ENCODE measurements around the gene STUM. TPM values are rescaled to one million over a fixed set of nuclear protein-coding genes. Genes with fewer than 3 reads are reported as not detected.

Gene STUM
- polyA plus RNA-seq, 1 donor (not counting 4 experiments of a cell fraction or from before 2014, with no cell fraction given) = 0.01 TPM

GRCh38 chr1:226627050-226627755 is 78.6 kb downstream of the STUM start:
- Histone ChIP-seq H3K4me2 (ENCODE audit: control insufficient read depth, extremely low read depth, insufficient read depth, low read depth, low read length) (no peak overlapping the region), H3K4me3 (ENCODE audit: control insufficient read depth in 2 of 3, extremely low read depth in 1 of 3, insufficient read depth in 2 of 3, low read depth in 1 of 3, low read length in 3 of 3) (no peak overlapping the region), H3K9me1 (ENCODE audit: control insufficient read depth, extremely low read depth, insufficient read depth, low read length) (no peaks in the 10 kb centered on the region), H3K9ac (ENCODE audit: control insufficient read depth, extremely low read depth, insufficient read depth, low read length) (no peak overlapping the region), H3K4me1 (ENCODE audit: control insufficient read depth, extremely low read depth, insufficient read depth, low read length) (peaks cover 11% of the 10 kb centered on the region), H3K27me3 (ENCODE audit: control insufficient read depth, extremely low read depth, insufficient read depth, low read length) (no peaks in the 10 kb centered on the region), H3K79me2 (ENCODE audit: control insufficient read depth, insufficient read depth, low read length) (no peaks in the 10 kb centered on the region), H2AFZ (ENCODE audit: control insufficient read depth, low read length) (no peak overlapping the region), H3K36me3 (ENCODE audit: control insufficient read depth in 2 of 2, extremely low read depth in 1 of 2, insufficient read depth in 2 of 2, low read length in 2 of 2) (no peaks in the 10 kb centered on the region), H3K9me3 (ENCODE audit: control insufficient read depth, low read depth, low read length) (no peaks in the 10 kb centered on the region), H3K27ac (ENCODE audit: control insufficient read depth, insufficient read depth, low read length) (no peak overlapping the region), H4K20me1 (ENCODE audit: control insufficient read depth, extremely low read depth, insufficient read depth, low read length) (no peaks in the 10 kb centered on the region)
- dilution Hi-C loops (cut with MboI; ENCODE audit: extremely low pct_ligation_motif_present, low sequenced_read_pairs) = no loop called here
- FAIRE-seq (no peak), DNase-seq (ENCODE audit: low read depth, low spot score) (no peak)
- TF ChIP-seq EZH2 (IDR thresholded peaks at IDR 0.05; ENCODE audit: low read length) (no peak), CTCF (optimal IDR thresholded peaks at IDR 0.05 in 1 of 3, IDR thresholded peaks at IDR 0.05 in 1 of 3, conservative IDR thresholded peaks at IDR 0.05 in 1 of 3; ENCODE audit: extremely low read depth in 1 of 3, insufficient read depth in 2 of 3, low read length in 3 of 3) (no peak)

GRCh38 chr1:226627924-226628611 is 79.5 kb downstream of the STUM start:
- dilution Hi-C loops (cut with MboI; ENCODE audit: extremely low pct_ligation_motif_present, low sequenced_read_pairs) = no loop called here
- FAIRE-seq (no peak), DNase-seq (ENCODE audit: low read depth, low spot score) (no peak)
- H3K36me3 ChIP-seq (ENCODE audit: control insufficient read depth in 2 of 2, extremely low read depth in 1 of 2, insufficient read depth in 2 of 2, low read length in 2 of 2) = no peaks in the 10 kb centered on the region
- H3K4me1 ChIP-seq (ENCODE audit: control insufficient read depth, extremely low read depth, insufficient read depth, low read length) = peaks cover 11% of the 10 kb centered on the region
- H3K27ac ChIP-seq (ENCODE audit: control insufficient read depth, insufficient read depth, low read length) = no peak overlapping the region
- no peak for TF ChIP-seq EZH2 (IDR thresholded peaks at IDR 0.05; ENCODE audit: low read length)
- no peak for TF ChIP-seq CTCF (optimal IDR thresholded peaks at IDR 0.05 in 1 of 3, IDR thresholded peaks at IDR 0.05 in 1 of 3, conservative IDR thresholded peaks at IDR 0.05 in 1 of 3; ENCODE audit: extremely low read depth in 1 of 3, insufficient read depth in 2 of 3, low read length in 3 of 3)
- no peak overlapping the region for H3K9ac ChIP-seq (ENCODE audit: control insufficient read depth, extremely low read depth, insufficient read depth, low read length)
- no peaks in the 10 kb centered on the region for H4K20me1 ChIP-seq (ENCODE audit: control insufficient read depth, extremely low read depth, insufficient read depth, low read length)
- no peak overlapping the region for H3K4me2 ChIP-seq (ENCODE audit: control insufficient read depth, extremely low read depth, insufficient read depth, low read depth, low read length)
- H2AFZ ChIP-seq (ENCODE audit: control insufficient read depth, low read length) = no peak overlapping the region
- no peak overlapping the region for H3K4me3 ChIP-seq (ENCODE audit: control insufficient read depth in 2 of 3, extremely low read depth in 1 of 3, insufficient read depth in 2 of 3, low read depth in 1 of 3, low read length in 3 of 3)
- H3K79me2 ChIP-seq (ENCODE audit: control insufficient read depth, insufficient read depth, low read length) = no peaks in the 10 kb centered on the region
- H3K9me1 ChIP-seq (ENCODE audit: control insufficient read depth, extremely low read depth, insufficient read depth, low read length) = no peaks in the 10 kb centered on the region
- H3K9me3 ChIP-seq (ENCODE audit: control insufficient read depth, low read depth, low read length) = no peaks in the 10 kb centered on the region
- H3K27me3 ChIP-seq (ENCODE audit: control insufficient read depth, extremely low read depth, insufficient read depth, low read length) = no peaks in the 10 kb centered on the region

Data from keratinocyte (primary cell).